GM12873 (cell line): Measurements from ENCODE around the gene TMEM273.

Experiments used
- CTCF ChIP-seq: IDR thresholded peaks from 2 replicates; pipeline ENCODE4 v1.5.1; 2012; ENCODE audit warnings: low read depth, mild to moderate bottlenecking, moderate library complexity, low read length, control low read depth; ENCODE audit not compliant: insufficient read depth; ENCODE audit errors: missing control alignments

The TMEM273 gene, protein sequence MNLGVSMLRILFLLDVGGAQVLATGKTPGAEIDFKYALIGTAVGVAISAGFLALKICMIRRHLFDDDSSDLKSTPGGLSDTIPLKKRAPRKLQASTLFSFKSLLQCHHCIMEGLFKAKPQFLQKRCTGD

DNA sequence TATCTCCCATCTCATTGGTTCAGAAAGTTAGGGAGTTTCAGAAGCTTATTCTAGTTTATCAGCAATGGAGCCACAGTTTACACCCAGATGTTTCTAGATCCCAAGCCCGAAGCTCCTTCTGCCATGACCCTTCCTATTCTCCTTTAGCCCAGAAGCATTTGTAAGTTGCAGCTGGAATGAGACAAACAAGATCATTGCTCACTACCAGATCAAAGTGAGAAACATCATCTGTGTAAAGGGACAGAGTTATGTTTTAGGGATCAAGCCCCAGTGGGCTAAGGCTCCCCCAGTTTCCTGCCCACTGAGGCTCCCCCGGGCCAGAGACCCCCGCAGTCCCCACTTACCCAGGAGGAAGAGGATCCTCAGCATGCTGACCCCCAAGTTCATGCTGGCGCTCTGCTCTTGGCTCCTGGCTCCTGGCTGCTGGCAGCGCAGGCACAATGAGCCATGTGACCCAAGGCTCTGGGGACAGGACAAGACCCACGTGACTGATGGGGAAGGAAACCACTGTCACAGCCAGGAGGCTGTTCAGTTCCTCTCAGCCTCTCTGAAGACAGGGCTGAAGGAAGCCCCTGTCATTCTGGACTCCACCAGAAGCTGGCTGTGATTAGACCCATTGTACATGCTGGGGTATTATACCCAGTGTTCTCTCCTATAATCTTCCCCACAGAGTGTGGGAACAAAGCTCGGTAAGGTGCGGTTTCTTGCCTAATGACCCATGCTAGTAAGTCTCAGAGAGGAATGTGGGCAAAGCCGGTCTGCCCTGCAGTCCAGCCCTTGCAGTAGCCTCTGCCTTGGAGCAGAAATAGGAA is at the start of gene TMEM273:
TSS of gene TMEM273 (minus strand) at position 442 of the 812 bp plus-strand sequence. CDS start at position 387, 55 bp downstream.
- no peak for TF ChIP-seq CTCF

DNA sequence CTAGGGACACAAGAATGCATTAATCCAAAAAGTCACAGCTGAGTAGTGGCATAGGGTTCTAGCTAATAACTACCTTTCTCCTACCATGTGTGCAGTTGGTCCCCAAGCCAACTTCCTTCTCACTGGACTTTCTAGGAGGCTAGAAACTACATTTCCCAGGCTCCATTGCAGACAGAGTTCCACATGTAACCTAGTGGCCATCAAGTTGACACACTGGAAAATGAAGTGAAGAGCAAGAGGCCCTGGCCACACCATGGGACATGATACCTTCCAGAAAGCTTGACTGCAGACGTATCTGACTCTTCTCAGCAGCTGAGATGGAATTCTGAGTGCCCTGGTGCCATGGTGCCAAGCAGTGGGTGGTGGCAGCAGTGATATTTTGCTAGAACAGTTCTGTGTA is 49.8 kb upstream of the TMEM273 start:
- TF ChIP-seq CTCF: no peak

DNA sequence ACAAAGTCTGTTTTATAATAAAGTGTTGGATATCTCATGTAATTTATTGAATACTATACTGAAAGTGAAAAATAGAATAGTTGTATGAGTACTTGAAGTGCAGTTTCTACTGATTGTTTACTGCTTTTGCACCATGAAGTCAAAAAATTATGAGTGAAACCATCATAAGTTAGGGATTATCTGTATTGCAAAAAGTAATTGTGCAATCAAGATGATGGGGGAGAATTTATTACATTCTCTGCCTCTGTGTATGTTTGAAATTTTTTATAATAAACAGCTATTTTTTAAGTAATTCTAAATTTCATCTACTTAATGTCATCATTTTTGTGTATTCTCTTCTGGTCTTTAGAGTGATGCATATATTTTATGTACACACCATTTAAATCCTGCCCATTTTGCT is 47.2 kb upstream of the TMEM273 start:
- no peak for TF ChIP-seq CTCF

- TF ChIP-seq CTCF: no peak
Observed at GRCh38 chr10:49231086-49231820, 43.1 kb upstream of the TMEM273 start.

GRCh38 chr10:49230004-49230403 is 41.8 kb upstream of the TMEM273 start:
- TF ChIP-seq CTCF: no peak

DNA sequence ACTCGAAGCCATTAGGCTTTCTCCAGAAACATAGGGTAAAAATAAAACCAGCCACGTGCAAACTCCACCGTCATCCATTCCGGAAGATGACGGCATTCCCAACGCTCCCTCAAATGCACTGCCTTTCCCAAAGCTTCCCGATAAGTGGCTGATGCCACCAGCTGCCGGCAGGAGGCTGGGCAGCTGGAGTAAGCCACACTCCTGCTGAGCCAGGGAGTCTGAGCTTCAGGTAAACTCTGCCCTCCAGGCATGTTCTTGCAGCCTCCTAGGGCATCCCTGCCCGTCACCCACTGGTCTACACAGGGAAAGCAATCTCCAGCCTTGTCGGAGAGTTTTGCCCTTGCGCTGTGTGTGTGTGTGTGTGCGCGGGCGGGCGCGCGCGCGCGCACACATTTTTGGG is 40.5 kb upstream of the TMEM273 start:
- TF ChIP-seq CTCF: no peak

- no peak for TF ChIP-seq CTCF
Observed at GRCh38 chr10:49227406-49227805, 39.2 kb upstream of the TMEM273 start.
